GM18951 (cell line): ENCODE results near the gene HDAC8.
"Not testable (repeated sequence)": the region's sequence is repeated elsewhere in the genome, so short reads cannot be mapped to it uniquely, and the experiment has no call there.

Experiments used
- POLR2A ChIP-seq: IDR thresholded peaks from 4 replicates; pipeline ENCODE4 v1.6.1; 2011; ENCODE audit warnings: mild to moderate bottlenecking; ENCODE audit not compliant: insufficient read length, insufficient read depth; ENCODE audit errors: extremely low read depth
- in situ Hi-C: fragments of 300-500 bp; cut with MboI; formaldehyde crosslinking; loops from one replicate; pipeline ENCODE4 v1.12.0; 2022; ENCODE audit warnings: low sequenced_read_pairs, mixed read lengths, inconsistent platforms; ENCODE audit not compliant: unreplicated experiment

The HDAC8 gene

GRCh38 chrX:72467135-72467534 is 105.5 kb downstream of the HDAC8 start:
- TF ChIP-seq POLR2A = no peak
- in situ Hi-C loops = no loop called here

- in situ Hi-C loops = no loop called here
- no peak for TF ChIP-seq POLR2A
These were observed 106.2 kb downstream of the HDAC8 start for GRCh38 chrX:72466493-72466892.

GRCh38 chrX:72465889-72466288 is 106.8 kb downstream of the HDAC8 start:
- TF ChIP-seq POLR2A = no peak

GRCh38 chrX:72461766-72462165 is 110.9 kb downstream of the HDAC8 start:
- in situ Hi-C loops = no loop called here
- TF ChIP-seq POLR2A = no peak

More at GRCh38 chrX:72465889-72466288, 106.8 kb downstream of the HDAC8 start:
- in situ Hi-C loops = no loop called here

- no peak for TF ChIP-seq POLR2A
- in situ Hi-C loops = no loop called here
These were observed 111.4 kb downstream of the HDAC8 start for GRCh38 chrX:72461288-72461687.

- TF ChIP-seq POLR2A = no peak
- in situ Hi-C loops = no loop called here
These were observed 111.9 kb downstream of the HDAC8 start for GRCh38 chrX:72460715-72461114.

GRCh38 chrX:72449034-72449433 is 123.6 kb downstream of the HDAC8 start:
- in situ Hi-C loops = not testable (repeated sequence)

- in situ Hi-C loops = not testable (repeated sequence)
These were observed 131.9 kb downstream of the HDAC8 start for GRCh38 chrX:72440764-72441163.

GRCh38 chrX:72436010-72436409 is 136.6 kb downstream of the HDAC8 start:
- in situ Hi-C loops = no loop called here
- no peak for TF ChIP-seq POLR2A

GRCh38 chrX:72430405-72430968 is 142.2 kb downstream of the HDAC8 start:
- in situ Hi-C loops = no loop called here
- no peak for TF ChIP-seq POLR2A

- in situ Hi-C loops = no loop called here
- no peak for TF ChIP-seq POLR2A
These were observed 150.8 kb downstream of the HDAC8 start for GRCh38 chrX:72421797-72422196.

GRCh38 chrX:72409993-72410392 is 162.7 kb downstream of the HDAC8 start:
- in situ Hi-C loops = no loop called here
- TF ChIP-seq POLR2A = no peak

- in situ Hi-C loops = no loop called here
- no peak for TF ChIP-seq POLR2A
These were observed 163.8 kb downstream of the HDAC8 start for GRCh38 chrX:72408885-72409284.

GRCh38 chrX:72405136-72405535 is 167.5 kb downstream of the HDAC8 start:
- in situ Hi-C loops = not testable (repeated sequence)

GRCh38 chrX:72402614-72403013 is 170.0 kb downstream of the HDAC8 start:
- no peak for TF ChIP-seq POLR2A
- in situ Hi-C loops = no loop called here

- in situ Hi-C loops = no loop called here
- TF ChIP-seq POLR2A = no peak
These were observed 172.8 kb downstream of the HDAC8 start for GRCh38 chrX:72399816-72400215.

- in situ Hi-C loops = no loop called here
- no peak for TF ChIP-seq POLR2A
These were observed 176.5 kb downstream of the HDAC8 start for GRCh38 chrX:72396117-72396516.
